SK-N-SH (cell line): ENCODE data around the gene MINDY3. TPM values are rescaled to one million over a fixed set of nuclear protein-coding genes. Genes with fewer than 3 reads are reported as not detected.

Source experiments
- CTCF ChIA-PET: fragments of 300-600, 350-600 bp; formaldehyde crosslinking; extraction: SDS; loops from one replicate; lab custom pipeline; 2021; lab: Yijun Ruan, JAX
- POLR2A ChIA-PET: fragments of 350-600 bp; sonication (Branson Sonifier 250); formaldehyde crosslinking; extraction: SDS; loops from one replicate; lab custom pipeline; 2020; ENCODE audit warnings: antibody characterized with exemption, inconsistent platforms; lab: Yijun Ruan, JAX
- DNase-seq: peaks from one replicate; pipeline ENCODE4 v3.0.0; 2012
- H2AFZ ChIP-seq: fragments of 200-600 bp; sonication (generic); 2 replicates; pipeline ENCODE4 v1.8.1; 2016; ENCODE audit warnings: antibody characterized with exemption, mild to moderate bottlenecking, low read depth
- H3F3A ChIP-seq: fragments of 200-600 bp; sonication (generic); replicated peaks from 2 replicates; pipeline ENCODE3; 2016; ENCODE audit warnings: antibody characterized with exemption, mild to moderate bottlenecking; ENCODE audit not compliant: insufficient read depth
- H3K27ac ChIP-seq, 2 experiments: fragments of 200-500 bp in 1 of 2; fragments of 200-600 bp in 1 of 2; sonication (Bioruptor generic) in 1 of 2; sonication (generic), shearing (Covaris generic) in 1 of 2; 2 replicates each; pipeline versions ENCODE4 v1.5.1 to v1.6.1; 2014 to 2016; ENCODE audit warnings: low read depth in 2 of 2, inconsistent platforms in 1 of 2, low read length in 1 of 2, mild to moderate bottlenecking in 1 of 2, mixed read lengths in 1 of 2
- H3K27me3 ChIP-seq: fragments of 200-600 bp; sonication (generic), shearing (Covaris generic); 2 replicates; pipeline ENCODE4 v1.6.1; 2016; ENCODE audit warnings: mixed run types; ENCODE audit not compliant: insufficient read depth
- H3K36me3 ChIP-seq, 2 experiments: fragments of 200-500 bp in 1 of 2; fragments of 200-600 bp in 1 of 2; sonication (Bioruptor generic) in 1 of 2; sonication (generic) in 1 of 2; replicated peaks in 1 of 2; 2 replicates each; pipeline versions ENCODE3 to v1.5.1; 2014 to 2016; ENCODE audit warnings: low read length in 1 of 2, mild to moderate bottlenecking in 1 of 2; ENCODE audit not compliant: insufficient read depth in 2 of 2, control insufficient read depth in 1 of 2
- H3K4me1 ChIP-seq, 2 experiments: fragments of 200-500 bp in 1 of 2; fragments of 200-600 bp in 1 of 2; sonication (Bioruptor generic) in 1 of 2; sonication (generic), shearing (Covaris generic) in 1 of 2; 2 replicates each; pipeline versions ENCODE4 v1.5.1 to v1.6.1; 2014 to 2016; ENCODE audit warnings: low read depth in 1 of 2, low read length in 1 of 2, mixed run types in 1 of 2; ENCODE audit not compliant: insufficient read depth in 2 of 2, control insufficient read depth in 1 of 2
- H3K4me2 ChIP-seq: fragments of 200-600 bp; sonication (generic), shearing (Covaris generic); 2 replicates; pipeline ENCODE4 v1.6.1; 2017; ENCODE audit warnings: mixed run types
- H3K4me3 ChIP-seq, 2 experiments: fragments of 200-500 bp in 1 of 2; fragments of 200-600 bp in 1 of 2; sonication (Bioruptor generic) in 1 of 2; sonication (generic), shearing (Covaris generic) in 1 of 2; 2 replicates each; pipeline versions ENCODE4 v1.5.1 to v1.8.1; 2014 to 2016; ENCODE audit warnings: low read depth in 2 of 2, inconsistent platforms in 1 of 2, low read length in 1 of 2, mild to moderate bottlenecking in 1 of 2, mixed read lengths in 1 of 2, moderate library complexity in 1 of 2
- H3K79me2 ChIP-seq: fragments of 200-600 bp; sonication (generic); 2 replicates; pipeline ENCODE4 v1.8.1; 2017; ENCODE audit warnings: mild to moderate bottlenecking; ENCODE audit not compliant: insufficient read depth
- H3K9ac ChIP-seq: fragments of 200-600 bp; sonication (generic); 2 replicates; pipeline ENCODE4 v1.6.1; 2017; ENCODE audit warnings: mixed run types
- H3K9me2 ChIP-seq: fragments of 200-600 bp; sonication (generic); 2 replicates; pipeline ENCODE4 v1.6.1; 2017; ENCODE audit warnings: mixed run types
- H3K9me3 ChIP-seq: fragments of 200-600 bp; sonication (generic); 2 replicates; pipeline ENCODE4 v1.6.1; 2017; ENCODE audit warnings: mixed run types, mild to moderate bottlenecking, moderate library complexity
- H4K20me1 ChIP-seq: fragments of 200-600 bp; sonication (generic); 2 replicates; pipeline ENCODE4 v1.6.1; 2017; ENCODE audit warnings: mild to moderate bottlenecking, mixed run types; ENCODE audit not compliant: insufficient read depth
- CHD2 ChIP-seq: fragments of 150-350 bp; IDR thresholded peaks from 2 replicates; pipeline ENCODE4 v1.6.1; 2018; ENCODE audit warnings: low read length; ENCODE audit not compliant: partially characterized antibody
- EZH2phosphoT487 ChIP-seq: fragments of 200-600 bp; sonication (generic); IDR thresholded peaks from 2 replicates; pipeline ENCODE4 v1.6.1; 2017; ENCODE audit warnings: low read depth, mixed run types, mild to moderate bottlenecking, antibody characterized with exemption, moderate library complexity, borderline replicate concordance
- FOXM1 ChIP-seq: IDR thresholded peaks from 2 replicates; pipeline ENCODE4 v1.4.0; 2012; ENCODE audit warnings: low read depth, mild to moderate bottlenecking
- GABPA ChIP-seq: IDR thresholded peaks from 2 replicates; pipeline ENCODE4 v1.4.0; 2012; ENCODE audit warnings: low read depth, mild to moderate bottlenecking
- IRF3 ChIP-seq: fragments of 150-350 bp; IDR thresholded peaks from 2 replicates; pipeline ENCODE4 v1.6.1; 2016; ENCODE audit warnings: mild to moderate bottlenecking, low read depth, low read length
- MEF2A ChIP-seq: IDR thresholded peaks from 2 replicates; pipeline ENCODE4 v1.4.0; 2012; ENCODE audit warnings: low read depth, borderline replicate concordance
- NFIC ChIP-seq: IDR thresholded peaks from 2 replicates; pipeline ENCODE4 v1.4.0; 2012; ENCODE audit warnings: borderline replicate concordance
- PBX3 ChIP-seq: IDR thresholded peaks from 2 replicates; pipeline ENCODE4; 2012
- POLR2AphosphoS5 ChIP-seq: IDR thresholded peaks from 2 replicates; pipeline ENCODE4 v1.6.1; 2012; ENCODE audit warnings: low read depth, low read length
- SIN3A ChIP-seq: IDR thresholded peaks from 2 replicates; pipeline ENCODE4 v1.6.1; 2012; ENCODE audit warnings: low read depth, mild to moderate bottlenecking, low read length, moderate library complexity, borderline replicate concordance
- TEAD4 ChIP-seq: IDR thresholded peaks from 2 replicates; pipeline ENCODE4 v1.4.0; 2012; ENCODE audit warnings: mild to moderate bottlenecking, borderline replicate concordance; ENCODE audit not compliant: insufficient read depth
- USF1 ChIP-seq: IDR thresholded peaks from 2 replicates; pipeline ENCODE4 v1.4.0; 2012; ENCODE audit warnings: low read depth, borderline replicate concordance
- YY1 ChIP-seq: IDR thresholded peaks from 2 replicates; pipeline ENCODE4 v1.4.0; 2012; ENCODE audit warnings: low read depth, mild to moderate bottlenecking
- ZBTB33 ChIP-seq: IDR thresholded peaks from 2 replicates; pipeline ENCODE4 v1.4.0; 2012; ENCODE audit warnings: low read depth, borderline replicate concordance
- WGBS: methylation state at CpG from one replicate; pipeline ENCODE4 v1.1.6; 2017; ENCODE audit warnings: low lambda C conversion rate; 5-methylcytosine and 5-hydroxymethylcytosine counted together
- polyA plus RNA-seq, 3 experiments: library from polyadenylated mRNA; depleted of rRNA; stranded (reverse); fragments of >200 nt; gene quantifications; 2 replicates each; pipeline ENCODE4 v1.2.3, GENCODE V29; 2012

The MINDY3 gene
- polyA plus RNA-seq, 1 of the 3 experiments (the other 2 are of a cell fraction) = 9.5 TPM

- no peak overlapping the region for H2AFZ ChIP-seq
- H3K79me2 ChIP-seq = peaks cover 37% of the 10 kb centered on the region
- TF ChIP-seq CHD2 (no peak), SIN3A (no peak), NFIC (no peak)
- CTCF ChIA-PET = no interaction called here
- no peaks in the 10 kb centered on the region for H4K20me1 ChIP-seq
- no peak overlapping the region for H3K27ac ChIP-seq
- no peaks in the 10 kb centered on the region for H3K27me3 ChIP-seq
- 94% methylated on average over 4 of the region's 4 CpGs for WGBS
- H3K36me3 ChIP-seq = peaks cover 8 to 10% of the 10 kb centered on the region in 2 experiments
- H3K4me3 ChIP-seq = no peak overlapping the region
- H3K9me3 ChIP-seq = no peaks in the 10 kb centered on the region
- no peaks in the 10 kb centered on the region; a peak in 1 of 4 replicates for H3K4me1 ChIP-seq
- no peaks in the 10 kb centered on the region for H3K9me2 ChIP-seq
- POLR2A ChIA-PET = no interaction called here
- no peak overlapping the region for H3K9ac ChIP-seq
- H3F3A ChIP-seq = peaks cover 12% of the 10 kb centered on the region
- H3K4me2 ChIP-seq = no peak overlapping the region
- DNase-seq = no peak
Observed at GRCh38 chr10:15847481-15847880, 12.8 kb downstream of the MINDY3 start.

- no peak for DNase-seq
- CTCF ChIA-PET = interaction anchor here (0.7 kb wide), 1 partner anchor 12 kb away, joined by 3 read pairs; no protein-coding TSS in a partner anchor
- no peaks in the 10 kb centered on the region for H4K20me1 ChIP-seq
Observed at GRCh38 chr10:15844517-15844916, 15.8 kb downstream of the MINDY3 start.

GRCh38 chr10:15843695-15844094 is 16.6 kb downstream of the MINDY3 start:
- no peaks in the 10 kb centered on the region for H4K20me1 ChIP-seq
- no peaks in the 10 kb centered on the region for H3K9me3 ChIP-seq
- no peaks in the 10 kb centered on the region for H3K9me2 ChIP-seq
- H3K4me3 ChIP-seq = no peak overlapping the region
- peaks cover 7% of the 10 kb centered on the region for H3F3A ChIP-seq
- no peak for DNase-seq
- ChIA-PET POLR2A (no interaction called here), CTCF (interaction anchor here (0.7 kb wide), 1 partner anchor 17 kb away, joined by 3 read pairs; the partner anchor contains the start of gene MINDY3)
- H3K27ac ChIP-seq = no peak overlapping the region
- peaks cover 14% of the 10 kb centered on the region; the same call in 1 of the 2 replicates for H3K79me2 ChIP-seq
- H2AFZ ChIP-seq = no peak overlapping the region
- H3K27me3 ChIP-seq = no peaks in the 10 kb centered on the region
- H3K9ac ChIP-seq = no peak overlapping the region
- no peak overlapping the region for H3K4me2 ChIP-seq
- WGBS = 90% methylated on average over 4 of the region's 4 CpGs
- no peaks in the 10 kb centered on the region; a peak in 1 of 4 replicates for H3K4me1 ChIP-seq
- H3K36me3 ChIP-seq = peaks cover 16 to 24% of the 10 kb centered on the region in 2 experiments
- TF ChIP-seq YY1 (no peak), FOXM1 (no peak), PBX3 (no peak), MEF2A (no peak), POLR2AphosphoS5 (no peak), IRF3 (no peak), USF1 (no peak), ZBTB33 (no peak), EZH2phosphoT487 (no peak)

More at GRCh38 chr10:15844517-15844916, 15.8 kb downstream of the MINDY3 start:
- Histone ChIP-seq H3K9me3 (no peaks in the 10 kb centered on the region), H2AFZ (no peak overlapping the region), H3K9ac (no peak overlapping the region), H3K4me1 (no peaks in the 10 kb centered on the region; a peak in 1 of 4 replicates), H3K36me3 (peaks cover 16% of the 10 kb centered on the region in 2 experiments), H3K4me2 (no peak overlapping the region), H3K4me3 (no peak overlapping the region), H3F3A (peaks cover 12% of the 10 kb centered on the region), H3K79me2 (peaks cover 18% of the 10 kb centered on the region; the same call in 1 of the 2 replicates), H3K27ac (no peak overlapping the region), H3K9me2 (no peaks in the 10 kb centered on the region), H3K27me3 (no peaks in the 10 kb centered on the region)
- TF ChIP-seq NFIC = no peak
- TF ChIP-seq TEAD4 = no peak
- TF ChIP-seq YY1 = no peak
- TF ChIP-seq PBX3 = no peak
- no peak for TF ChIP-seq GABPA
- POLR2A ChIA-PET = no interaction called here
